Measurements from ENCODE around the gene PMM2.
A peak's percentile ranks its signal among the peaks of the same experiment; 100 is the strongest.

The PMM2 gene

DNA sequence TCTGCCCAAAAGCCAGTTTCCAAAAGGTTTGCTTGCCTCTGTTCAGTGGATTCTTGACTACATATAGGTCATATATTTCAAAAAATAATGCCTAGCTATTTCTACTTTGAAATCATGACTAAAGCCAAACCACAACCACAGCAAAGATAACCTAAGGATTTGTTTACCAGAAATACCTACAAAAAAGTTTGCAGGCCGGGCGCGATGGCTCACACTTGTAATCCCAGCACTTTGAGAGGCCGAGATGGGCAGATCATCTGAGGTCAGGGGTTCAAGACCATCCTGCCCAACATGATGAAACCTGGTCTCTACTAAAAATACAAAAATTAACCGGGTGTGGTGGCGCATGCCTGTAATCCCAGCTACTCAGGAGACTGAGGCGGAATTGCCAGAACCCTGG, 56.0 kb downstream of the PMM2 start:
- DNase-seq: no peak

DNA sequence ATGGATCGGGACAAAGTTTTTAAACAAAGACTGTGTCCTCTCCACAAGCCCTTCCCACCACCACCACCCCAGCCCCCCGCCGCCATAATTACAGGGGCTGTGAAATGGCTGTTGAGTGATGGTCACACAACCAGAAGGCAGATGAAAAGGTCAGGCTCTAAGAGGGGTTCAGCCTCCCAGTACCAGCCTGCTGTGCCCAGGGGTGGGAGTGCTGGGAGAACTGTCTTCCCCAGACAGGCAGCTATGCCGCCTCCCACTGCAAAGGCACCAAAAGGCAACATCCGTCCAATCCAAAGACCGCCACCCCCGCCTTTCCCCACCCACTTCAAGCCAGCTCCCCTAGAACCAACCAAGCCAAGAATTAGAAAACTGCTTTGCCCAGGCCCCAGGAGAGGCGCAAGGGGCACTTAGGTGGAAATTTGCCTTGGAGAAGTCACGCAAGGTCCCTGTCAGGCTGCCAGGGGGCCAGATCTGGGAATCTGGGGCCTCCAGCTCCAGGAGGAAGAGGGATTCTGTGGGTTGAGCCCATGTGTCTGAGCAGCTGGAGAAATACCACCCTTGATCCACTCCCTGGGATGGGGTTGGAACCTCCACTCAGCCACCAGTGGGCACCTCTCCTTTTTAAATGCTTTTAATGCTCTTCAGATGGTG, 56.8 kb downstream of the PMM2 start:
- no peak for DNase-seq

DNA sequence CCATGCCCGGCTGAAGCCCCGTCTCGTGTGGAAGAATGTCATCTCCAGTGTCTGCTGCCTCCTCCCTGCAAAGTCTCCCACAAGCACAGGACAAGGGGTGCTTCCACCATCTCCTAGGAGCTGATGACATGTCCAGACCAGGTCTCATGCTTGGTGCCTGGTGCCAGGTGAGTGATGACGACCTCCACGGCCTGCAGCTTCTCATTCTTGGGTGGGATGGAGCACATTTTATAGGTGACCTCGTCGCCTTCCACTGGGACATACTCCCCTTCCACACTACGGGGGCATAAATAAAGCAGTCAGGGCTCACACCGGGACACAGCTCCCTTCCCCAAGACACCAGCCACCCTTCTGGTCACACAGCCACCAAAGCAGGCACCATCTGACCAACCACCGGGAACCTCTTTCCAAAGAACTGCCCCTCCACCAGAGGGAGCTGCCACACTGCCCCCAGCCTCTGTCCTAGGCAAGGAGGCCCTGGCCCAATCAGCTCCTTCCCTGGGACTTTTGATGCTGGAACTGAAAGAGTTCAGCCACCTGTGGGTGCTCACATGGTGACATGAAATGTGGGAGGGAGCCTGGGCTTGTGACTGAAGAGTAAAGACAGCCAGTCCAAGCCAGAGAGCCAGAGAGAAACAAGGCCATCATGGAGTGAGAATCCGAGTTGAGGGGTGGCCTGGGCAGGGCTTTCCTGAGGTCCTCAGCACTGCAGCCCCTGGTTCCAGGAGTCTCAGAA, 57.6 kb downstream of the PMM2 start:
- DNase-seq: no peak

DNA sequence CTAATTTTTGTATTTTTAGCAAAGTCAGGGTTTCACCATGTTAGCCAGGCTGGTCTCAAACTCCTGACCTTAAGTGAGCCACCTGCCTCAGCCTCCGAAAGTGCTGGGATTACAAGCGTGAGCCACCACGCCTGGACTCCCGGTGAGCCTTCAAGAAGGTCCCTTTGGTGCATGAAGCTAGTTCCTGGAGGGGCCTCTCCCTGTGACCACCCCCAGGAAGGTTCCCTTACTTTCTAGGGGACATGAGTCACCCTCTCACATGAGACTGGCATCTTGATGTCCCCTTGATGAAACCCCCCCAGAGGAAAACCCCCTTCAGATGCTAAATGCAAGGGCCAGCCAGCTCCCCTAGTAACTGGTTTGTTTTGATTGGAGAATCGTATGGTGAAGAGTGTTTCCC, 58.3 kb downstream of the PMM2 start:
- no peak for DNase-seq

DNA sequence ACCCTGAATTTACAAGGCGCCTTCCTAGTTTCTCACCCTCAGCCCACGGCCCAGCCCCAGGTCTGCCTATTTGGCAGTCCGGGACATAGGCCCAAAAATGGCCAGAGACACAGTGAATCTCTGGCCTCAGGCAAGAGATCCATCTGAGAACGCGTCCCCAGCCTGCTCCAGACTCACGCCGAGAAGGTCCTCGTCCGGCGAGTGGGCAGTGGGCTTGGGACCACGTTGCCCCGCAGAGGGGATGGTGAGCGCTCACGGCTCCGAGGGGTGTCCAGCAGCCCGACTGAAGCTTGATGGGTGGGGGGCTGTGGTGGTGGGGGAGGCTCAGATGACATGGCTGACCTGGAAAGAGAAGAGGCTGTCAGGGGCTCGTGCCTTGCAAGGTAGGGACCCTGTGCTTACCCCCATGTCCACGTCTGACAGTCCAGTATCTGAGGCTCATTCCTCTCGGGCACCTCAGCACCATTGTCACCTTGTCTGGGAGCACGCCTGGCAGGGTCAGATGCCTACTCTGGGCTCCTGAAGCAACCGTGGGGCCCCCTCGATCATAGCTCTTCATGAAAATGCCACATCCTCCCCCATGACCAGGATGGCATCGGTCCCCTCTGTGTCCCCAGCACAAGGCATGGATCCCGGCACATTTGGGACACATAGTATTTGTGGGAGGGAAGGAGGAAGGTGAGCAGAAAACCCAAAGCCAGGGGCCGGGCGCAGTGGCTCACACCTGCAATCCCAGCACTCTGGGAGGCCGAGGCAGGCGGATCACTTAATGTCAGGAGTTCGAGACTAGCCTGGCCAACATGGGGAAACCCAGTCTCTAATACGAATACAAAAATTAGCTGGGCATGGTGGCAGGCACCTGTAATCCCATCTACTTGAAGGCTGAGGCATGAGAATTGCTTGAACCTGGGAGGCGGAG, 61.6 kb downstream of the PMM2 start:
- DNase-seq: no peak

DNA sequence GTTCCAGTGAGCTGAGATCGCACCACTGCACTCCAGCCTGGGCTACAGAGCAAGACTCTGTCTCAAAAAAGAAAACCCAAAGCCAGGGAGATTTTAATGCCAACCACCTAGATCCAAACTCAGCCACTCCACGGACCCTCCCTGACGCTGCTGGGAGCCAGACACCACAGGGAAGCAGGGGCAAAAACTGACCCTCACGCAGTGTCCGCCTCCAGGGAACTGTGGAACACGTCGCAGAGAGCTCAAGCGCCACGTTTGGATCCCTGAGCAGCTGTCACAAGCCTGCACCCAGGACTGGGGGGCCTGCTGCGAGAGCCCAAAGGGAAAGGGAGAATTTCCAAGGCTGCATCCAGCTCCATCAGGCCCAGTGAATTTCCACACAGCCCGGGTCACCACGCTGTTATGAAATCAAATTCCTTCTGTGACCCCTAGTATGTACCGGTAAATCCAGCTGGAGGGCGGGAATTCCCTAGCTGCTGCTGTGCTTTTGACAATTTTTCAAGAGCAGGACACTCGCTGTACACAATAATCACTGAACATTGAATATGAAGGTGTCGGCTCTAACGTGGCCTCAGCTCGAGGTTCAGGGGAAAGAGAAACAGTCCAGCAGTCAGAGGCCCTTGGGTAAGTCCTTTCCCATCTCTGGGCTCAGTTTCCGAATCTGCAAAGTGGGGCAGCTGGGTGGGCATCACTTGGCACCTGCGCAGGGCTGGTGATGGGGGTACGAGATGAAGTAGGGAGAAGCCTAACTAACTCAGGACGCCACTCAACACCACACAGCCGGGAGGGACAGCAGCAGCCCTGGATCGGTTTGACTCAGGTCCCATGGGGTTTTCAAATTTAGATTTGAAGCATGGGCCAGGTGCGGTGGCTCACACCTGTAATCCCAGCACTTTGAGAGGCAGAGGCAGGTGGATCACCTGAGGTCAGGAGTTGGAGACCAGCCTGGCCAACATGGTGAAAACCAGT, 62.6 kb downstream of the PMM2 start:
- no peak for DNase-seq

DNA sequence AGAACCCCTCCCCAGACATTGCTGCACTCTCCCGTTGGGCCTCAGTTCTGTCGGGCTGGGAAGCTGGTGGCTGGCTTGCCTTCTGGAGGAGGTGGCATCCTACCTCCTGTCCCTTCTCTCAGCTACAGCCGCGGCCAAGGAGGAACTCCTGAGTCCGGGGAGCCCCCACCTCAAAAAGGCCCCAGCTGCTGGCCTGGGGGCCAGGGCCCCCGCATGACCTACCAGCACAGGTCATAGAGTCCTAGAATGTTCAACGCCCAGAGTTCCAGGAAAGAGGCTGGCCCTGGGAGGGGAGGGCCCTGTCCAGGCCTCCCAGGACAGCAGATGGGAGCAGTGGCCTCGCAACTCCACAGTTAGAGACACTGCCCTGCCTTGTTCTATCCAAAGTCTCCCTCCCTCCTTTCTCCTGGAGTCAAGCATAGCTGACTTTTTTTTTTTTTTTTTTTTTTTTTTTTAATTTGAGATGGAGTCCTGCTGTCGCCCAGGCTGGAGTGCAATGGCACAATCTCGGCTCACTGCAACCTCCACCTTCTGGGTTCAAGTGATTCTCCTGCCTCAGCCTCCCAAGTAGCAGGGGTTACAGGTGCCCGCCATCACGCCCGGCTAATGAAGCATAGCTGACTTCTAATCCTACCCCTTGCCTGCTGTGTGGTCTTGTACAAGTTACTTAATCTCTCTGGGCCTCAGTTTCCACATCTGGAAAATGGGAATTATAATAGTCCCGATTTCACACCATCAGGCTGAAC, 64.1 kb downstream of the PMM2 start:
- DNase-seq: no peak

DNA sequence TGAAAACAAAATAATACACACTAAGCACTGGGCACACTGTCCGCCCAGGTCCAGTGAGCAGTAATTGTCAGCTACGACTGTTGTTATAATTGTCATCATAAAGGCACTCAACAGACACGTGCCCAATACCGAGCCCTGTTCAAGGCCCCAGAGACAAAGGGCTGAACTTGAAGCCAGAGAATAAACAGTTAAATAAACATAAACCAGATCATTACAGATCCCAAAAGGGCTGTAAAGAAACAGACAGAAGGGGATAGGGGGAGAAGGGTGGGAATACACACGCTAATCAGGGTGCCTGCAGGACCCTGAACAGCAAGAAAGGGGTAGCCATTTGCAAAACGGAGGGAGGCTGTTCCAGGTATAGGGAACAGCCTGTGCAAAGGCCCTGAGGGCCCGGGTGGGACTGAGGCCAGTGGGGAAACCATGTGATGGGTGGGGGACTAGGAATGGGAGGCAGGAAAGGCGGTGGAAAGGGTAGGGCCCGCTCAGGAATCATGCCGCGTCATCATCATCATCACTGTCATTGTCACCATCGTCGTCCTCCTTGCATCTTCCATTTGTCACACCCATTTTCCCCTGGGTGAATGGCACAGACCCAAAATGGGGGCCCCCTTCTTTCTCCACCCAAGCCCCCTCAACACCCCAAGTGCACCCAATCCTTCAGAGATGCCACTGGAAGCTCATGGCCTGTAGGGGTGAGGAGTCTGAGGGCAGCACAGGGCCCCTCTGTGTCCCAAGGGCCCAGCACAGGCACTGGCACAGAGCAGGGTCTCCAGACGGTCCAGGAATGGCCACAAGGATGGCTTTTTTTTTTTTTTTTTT, 64.9 kb downstream of the PMM2 start:
- DNase-seq: no peak

DNA sequence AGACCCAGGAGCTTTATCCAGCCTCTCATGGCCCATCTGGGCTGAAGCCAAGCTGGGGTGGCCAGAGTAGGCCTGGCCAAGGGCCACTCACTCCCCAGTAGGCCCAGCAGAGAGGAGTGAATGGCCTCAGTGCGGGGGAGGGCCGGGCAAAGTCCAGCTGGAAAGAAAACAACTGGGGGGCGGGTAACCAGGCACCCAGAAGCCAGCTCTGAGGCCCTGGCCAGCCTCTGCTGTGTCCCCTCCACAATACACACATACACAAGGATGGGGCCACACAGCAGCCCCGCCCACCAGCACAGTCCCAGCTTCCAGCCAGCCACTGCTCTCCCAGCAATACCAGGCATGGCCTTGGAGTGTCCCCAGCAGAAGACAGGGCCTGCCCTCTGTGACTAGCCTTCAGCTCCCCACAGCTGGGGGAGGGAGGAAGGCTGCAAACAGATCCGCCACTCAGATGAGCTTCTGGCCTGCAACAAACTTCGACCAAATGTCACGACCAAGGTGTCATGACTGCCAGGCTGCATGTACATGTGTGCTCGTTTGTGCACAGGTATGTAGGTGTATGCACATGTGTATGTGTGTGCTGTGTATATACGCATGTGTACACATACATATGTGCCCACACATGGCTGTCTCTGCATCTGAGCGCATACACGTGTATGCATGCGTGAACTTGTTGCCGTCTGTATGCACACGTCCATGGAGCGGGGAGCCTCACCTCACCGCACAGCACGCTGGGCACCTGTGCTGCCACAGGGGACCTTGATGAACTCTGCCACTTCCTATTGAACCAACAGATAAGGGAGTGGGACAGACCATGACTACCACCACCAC, 66.2 kb downstream of the PMM2 start:
- no peak for DNase-seq

DNA sequence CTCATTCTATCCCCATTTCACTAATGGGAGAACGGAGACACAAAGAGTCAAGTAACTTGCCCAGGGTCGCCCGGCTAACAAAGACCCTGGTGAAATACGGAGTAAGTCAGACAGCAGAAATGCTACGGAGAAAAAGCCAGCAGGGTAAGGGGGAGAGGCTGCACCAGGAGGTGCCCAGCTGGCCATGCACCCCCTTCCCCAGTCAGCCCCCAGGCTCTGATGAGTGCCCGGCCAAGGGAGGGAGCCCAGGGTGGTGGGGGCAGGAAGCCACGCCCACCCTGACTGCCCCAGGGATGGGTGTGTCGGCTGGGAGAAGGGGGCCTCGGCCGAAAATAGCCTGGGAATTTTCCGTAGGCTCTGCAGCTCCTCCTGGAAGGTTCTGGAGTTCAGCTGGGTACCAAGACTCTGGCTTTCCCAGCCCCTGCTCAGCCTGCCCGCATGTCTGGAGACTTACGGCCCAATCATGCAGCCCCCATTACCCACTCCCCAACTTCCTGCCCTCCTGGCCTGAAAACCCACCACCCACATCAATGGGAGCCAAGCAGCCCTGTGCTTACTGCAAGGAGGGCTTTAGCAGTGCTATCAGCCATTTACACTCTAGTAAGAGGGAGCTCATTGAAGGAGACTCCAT, 67.0 kb downstream of the PMM2 start:
- DNase-seq: no peak

DNA sequence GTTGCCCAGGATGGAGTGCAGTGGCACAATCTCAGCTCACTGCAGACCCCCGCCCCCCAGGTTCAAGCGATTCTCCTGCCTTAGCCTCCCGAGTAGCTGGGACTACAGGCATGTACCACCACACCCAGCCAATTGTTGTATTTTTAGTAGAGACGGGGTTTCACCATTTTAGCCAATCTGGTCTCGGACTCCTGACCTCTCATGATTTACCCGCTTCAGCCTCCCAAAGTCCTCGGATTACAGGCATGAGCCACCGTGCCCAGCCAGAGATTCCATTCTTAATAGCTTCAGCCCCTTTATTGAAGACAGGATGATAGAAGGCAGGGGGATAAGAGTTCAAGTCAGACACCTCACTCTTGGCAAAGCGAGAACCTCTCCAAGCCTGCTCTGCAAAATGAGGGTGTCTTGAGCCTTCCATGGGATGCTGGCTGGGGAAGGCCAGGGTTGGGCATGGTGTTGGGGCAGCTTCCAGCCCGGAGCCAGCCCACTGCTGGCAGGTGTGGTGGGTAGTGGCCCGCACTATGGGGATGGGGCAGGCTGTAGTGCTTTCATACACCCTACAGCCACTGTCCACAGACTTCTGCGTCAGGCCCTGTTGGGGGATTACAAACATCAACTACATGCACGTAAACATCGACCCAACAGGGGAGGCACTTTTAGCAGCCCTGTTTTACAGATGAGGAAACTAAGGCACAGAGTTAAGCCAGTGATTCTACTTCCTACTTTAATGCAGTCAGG, 67.7 kb downstream of the PMM2 start:
- DNase-seq: no peak

DNA sequence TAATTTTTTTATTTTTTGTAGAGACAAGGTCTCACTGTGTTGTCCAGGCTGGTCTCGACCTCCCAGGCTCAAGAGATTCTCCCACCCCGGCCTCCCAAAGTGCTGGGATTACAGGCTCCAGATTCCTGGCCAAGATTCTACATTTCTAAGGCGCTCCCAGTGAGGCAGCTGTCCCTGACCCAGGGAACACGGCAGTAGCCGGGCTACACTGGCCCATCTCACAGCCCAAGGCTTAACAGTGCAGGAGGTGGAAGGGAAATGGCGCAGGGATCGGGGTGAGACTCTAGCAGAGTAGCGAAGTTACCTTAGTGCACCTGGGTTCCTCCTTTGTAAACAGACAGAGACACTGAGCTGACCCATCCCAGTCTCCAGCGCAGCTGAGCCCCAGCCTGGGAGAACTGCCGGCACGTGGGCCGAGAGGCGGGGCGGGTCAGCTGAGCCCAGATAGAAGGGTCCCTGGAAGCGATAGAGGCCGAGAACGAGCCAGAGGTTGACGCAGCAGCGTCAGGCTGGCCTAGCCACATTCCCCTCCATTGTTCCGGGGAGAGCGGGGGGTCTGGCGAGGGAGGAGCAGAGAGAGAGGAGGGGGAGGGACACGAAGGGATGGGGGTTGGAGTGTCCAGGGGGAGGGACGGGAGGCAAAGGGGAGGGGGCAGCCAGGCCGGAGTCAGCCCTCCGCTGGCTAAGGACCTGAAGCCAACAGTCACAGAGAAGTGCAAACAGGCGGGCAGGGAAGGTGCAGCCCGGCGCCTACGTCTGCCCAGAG, 68.7 kb downstream of the PMM2 start:
- no peak for DNase-seq

DNA sequence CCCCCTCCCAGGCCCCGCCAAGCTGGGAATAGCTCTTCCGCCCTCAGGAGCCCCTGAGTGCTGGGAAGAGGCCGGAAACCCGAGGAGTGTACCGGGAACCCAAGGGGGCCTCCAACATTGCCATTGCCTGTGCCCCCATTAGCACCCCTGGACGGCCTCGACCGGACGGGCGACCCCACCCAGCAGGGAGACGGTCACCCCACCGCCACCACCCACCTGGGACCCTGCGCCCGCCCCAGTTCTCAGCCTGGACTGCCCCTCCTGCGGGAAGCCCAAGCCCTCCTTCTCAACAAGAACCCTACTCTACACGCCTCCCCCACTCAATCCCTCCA, 69.2 kb downstream of the PMM2 start:
- DNase-seq: no peak

DNA sequence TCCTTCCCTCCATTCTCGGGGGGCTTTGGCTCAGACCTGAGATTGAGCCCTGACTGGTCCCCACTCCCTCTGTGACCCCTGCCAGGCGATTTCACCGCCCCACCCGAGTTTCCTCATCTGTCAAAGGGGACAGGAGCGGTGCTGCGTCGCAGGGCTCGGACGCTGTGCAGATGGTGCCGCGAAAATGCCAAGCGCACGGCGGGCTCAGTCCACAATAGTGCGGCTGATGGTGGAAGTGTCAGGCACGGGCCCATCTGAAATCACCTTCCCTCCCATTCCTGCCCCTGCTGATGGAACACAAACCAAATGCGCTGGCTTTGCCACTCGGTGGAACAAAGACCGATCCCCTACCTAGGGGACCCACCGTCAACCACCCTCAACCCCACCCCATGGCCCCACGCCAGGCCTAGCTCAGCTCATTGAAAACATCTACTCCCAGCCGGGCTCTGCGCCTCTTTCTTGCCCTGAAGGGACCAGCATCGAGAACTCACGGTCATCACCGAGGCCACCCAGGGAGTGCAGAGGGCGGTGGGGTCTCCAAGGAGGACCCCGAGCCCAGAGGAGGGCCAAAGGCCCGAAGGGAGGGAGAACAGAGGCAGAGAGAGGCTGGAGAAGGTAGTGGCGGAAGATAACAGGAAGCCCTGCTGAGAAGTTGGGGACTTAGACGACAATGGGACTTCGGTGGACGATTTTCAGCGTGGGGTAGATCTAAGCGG, 69.7 kb downstream of the PMM2 start:
- DNase-seq: no peak

DNA sequence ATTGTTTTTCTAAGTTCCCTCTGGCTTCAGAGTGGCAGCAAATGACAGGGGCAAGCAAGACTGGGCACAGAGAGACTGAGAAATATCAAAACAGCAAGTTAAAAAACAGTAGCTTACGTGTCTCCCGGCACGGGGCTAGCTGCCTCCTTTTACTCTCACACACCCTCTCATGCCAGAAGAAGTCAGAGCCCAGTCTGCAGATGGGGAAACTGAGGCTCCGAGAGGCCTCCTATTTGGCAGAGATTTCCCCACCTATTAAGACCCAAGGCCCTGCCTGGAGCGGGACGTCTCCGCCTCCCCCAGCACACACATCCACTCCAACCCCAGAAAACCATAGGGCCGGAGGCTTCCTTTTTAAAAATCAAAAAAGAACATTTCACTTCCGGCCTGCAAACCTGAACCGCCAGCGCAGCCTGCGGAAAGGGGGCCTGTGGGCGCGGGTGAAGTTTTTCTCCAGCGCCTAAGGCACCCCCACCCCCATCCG, 70.3 kb downstream of the PMM2 start:
- peak; percentile 62 for DNase-seq

DNA sequence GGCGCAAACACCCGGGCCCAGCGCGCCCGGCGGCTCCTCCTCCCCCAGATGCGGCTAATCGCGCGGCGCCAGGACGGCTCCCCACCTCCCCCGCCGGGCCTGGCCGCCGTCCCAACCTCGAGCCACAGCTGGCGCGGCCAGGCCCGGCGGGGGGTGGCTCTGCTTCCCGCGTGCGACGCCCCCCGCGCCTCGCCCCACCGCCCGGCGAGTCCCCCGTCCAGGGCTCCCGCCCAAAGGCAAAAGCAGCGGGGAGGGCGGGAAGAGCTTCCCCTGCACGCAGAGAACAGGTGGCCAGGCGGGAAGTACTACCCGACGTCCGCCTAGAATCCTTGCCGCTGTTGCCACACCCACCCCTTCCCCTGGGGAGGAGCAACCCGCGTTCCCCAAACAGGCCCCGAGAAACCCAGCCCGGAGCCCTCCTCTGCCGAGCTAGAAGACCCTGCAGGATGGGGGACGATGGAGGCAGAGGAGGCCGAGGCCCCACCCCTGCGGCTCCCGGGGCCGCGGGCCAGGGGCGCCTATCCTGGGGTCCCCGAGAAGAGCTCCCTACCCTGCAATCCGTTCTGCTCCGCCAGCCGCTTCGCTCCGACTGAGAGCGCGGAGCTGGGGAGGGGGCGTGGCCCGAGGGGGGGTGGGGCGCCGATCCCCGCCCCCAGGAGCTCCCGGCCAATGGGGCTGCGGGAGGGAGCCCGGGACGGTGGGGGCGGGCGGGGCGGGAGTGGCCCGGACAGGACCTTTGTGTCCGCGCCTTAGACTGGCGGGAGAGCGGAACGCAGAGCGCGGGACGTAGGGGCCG, 71.0 kb downstream of the PMM2 start, which contains the start of gene CARHSP1:
Gene CARHSP1, minus strand, starts transcription at position 591 of the 796 bp plus-strand sequence. CDS start 9,678 bp downstream, outside the sequence.
- peak; percentile 76 for DNase-seq

Measured in central memory CD4-positive, alpha-beta T cell (primary cell).